Upper lobe of left lung (tissue), 4 donors: Measurements from ENCODE around the gene GABRD.

ENCODE experiments used
- CTCF ChIP-seq, 6 experiments: fragments of 450-650 bp in 4 of 6; fragments of 200-600 bp in 2 of 6; sonication (generic) in 2 of 6; IDR thresholded peaks; one replicate each; pipeline ENCODE4 v1.5.1; 2016 to 2019; ENCODE audit warnings: antibody characterized with exemption in 6 of 6
- POLR2A ChIP-seq, 4 donors: fragments of 450-650 bp; IDR thresholded peaks; one replicate each; pipeline ENCODE4 v1.5.1; 2016 to 2017; ENCODE audit warnings: antibody characterized with exemption in 4 of 4, mild to moderate bottlenecking in 2 of 4

GRCh38 chr1:2060072-2060471, 40.9 kb downstream of the GABRD start:
- TF ChIP-seq POLR2A (IDR thresholded peaks at IDR 0.05) (no peak), CTCF (IDR thresholded peaks at IDR 0.05) (no peak)
